IMR-90 (cell line): Measurements from ENCODE around the gene OLFML1.

Experiments
- BHLHE40 ChIP-seq: fragments of 150-350 bp; IDR thresholded peaks from 2 replicates; pipeline ENCODE4 v1.6.1; 2016; ENCODE audit warnings: mild to moderate bottlenecking, low read depth, low read length
- CEBPB ChIP-seq: IDR thresholded peaks from 2 replicates; pipeline ENCODE4 v1.6.1; 2012; ENCODE audit warnings: low read depth, low read length, improper control_type of control experiment
- CHD1 ChIP-seq: IDR thresholded peaks from 2 replicates; pipeline ENCODE4 v1.6.1; 2012; ENCODE audit warnings: low read depth, low read length, improper control_type of control experiment
- CTCF ChIP-seq: conservative IDR thresholded peaks from 2 replicates; pipeline ENCODE4 v1.5.1; 2012; ENCODE audit warnings: mild to moderate bottlenecking, low read depth, low read length, improper control_type of control experiment
- FOS ChIP-seq: fragments of 150-350 bp; IDR thresholded peaks from 2 replicates; pipeline ENCODE4 v1.6.1; 2016; ENCODE audit warnings: low read depth, low read length
- MAZ ChIP-seq: IDR thresholded peaks from 2 replicates; pipeline ENCODE4 v1.6.1; 2012; ENCODE audit warnings: low read depth, mild to moderate bottlenecking, low read length, improper control_type of control experiment, moderate library complexity, borderline replicate concordance
- MXI1 ChIP-seq: IDR thresholded peaks from 2 replicates; pipeline ENCODE4 v1.6.1; 2012; ENCODE audit warnings: low read depth, mild to moderate bottlenecking, low read length, moderate library complexity, borderline replicate concordance
- POLR2A ChIP-seq: IDR thresholded peaks from 2 replicates; pipeline ENCODE4 v1.6.1; 2012; ENCODE audit warnings: mild to moderate bottlenecking, low read depth, low read length
- RAD21 ChIP-seq: IDR thresholded peaks from 2 replicates; pipeline ENCODE4 v1.6.1; 2012; ENCODE audit warnings: low read length, improper control_type of control experiment
- RCOR1 ChIP-seq: IDR thresholded peaks from 2 replicates; pipeline ENCODE4 v1.6.1; 2012; ENCODE audit warnings: mild to moderate bottlenecking, low read length, improper control_type of control experiment; ENCODE audit not compliant: insufficient replicate concordance
- RFX5 ChIP-seq: IDR thresholded peaks from 2 replicates; pipeline ENCODE4 v1.8.0; 2012; ENCODE audit warnings: low read depth, mild to moderate bottlenecking, low read length, moderate library complexity
- SMC3 ChIP-seq: fragments of 150-350 bp; IDR thresholded peaks from 2 replicates; pipeline ENCODE4 v1.6.1; 2016; ENCODE audit warnings: low read depth, mild to moderate bottlenecking, antibody characterized with exemption, low read length, moderate library complexity

- TF ChIP-seq CTCF = no peak
- TF ChIP-seq POLR2A = no peak
- TF ChIP-seq RCOR1 = no peak
- no peak for TF ChIP-seq MXI1
- TF ChIP-seq RAD21 = no peak
- no peak for TF ChIP-seq FOS
- TF ChIP-seq MAZ = no peak
- TF ChIP-seq CEBPB = no peak
- TF ChIP-seq RFX5 = no peak
- TF ChIP-seq BHLHE40 = no peak
- TF ChIP-seq CHD1 = no peak
- no peak for TF ChIP-seq SMC3
Measured at GRCh38 chr11:7494086-7494745, 8.9 kb downstream of the OLFML1 start.
